Hepatocyte (in vitro differentiated cells): Measurements from ENCODE around the gene BUB1B.
"Not testable (repeated sequence)": the region's sequence is repeated elsewhere in the genome, so short reads cannot be mapped to it uniquely, and the experiment has no call there.

Experiments
- EZH2phosphoT487 ChIP-seq: fragments of 200-600 bp; sonication (generic); IDR thresholded peaks from one replicate; pipeline ENCODE4 v1.6.1; 2018; ENCODE audit warnings: antibody characterized with exemption, mild to moderate bottlenecking, low read depth, moderate library complexity; ENCODE audit not compliant: unreplicated experiment, severe bottlenecking
- TF ChIP-seq, protein P1 (sequence below): fragments of 200-600 bp; sonication (generic); IDR thresholded peaks from 2 replicates; pipeline ENCODE4 v1.5.1; 2016; ENCODE audit warnings: antibody characterized with exemption, mild to moderate bottlenecking; ENCODE audit not compliant: poor library complexity

DNA sequence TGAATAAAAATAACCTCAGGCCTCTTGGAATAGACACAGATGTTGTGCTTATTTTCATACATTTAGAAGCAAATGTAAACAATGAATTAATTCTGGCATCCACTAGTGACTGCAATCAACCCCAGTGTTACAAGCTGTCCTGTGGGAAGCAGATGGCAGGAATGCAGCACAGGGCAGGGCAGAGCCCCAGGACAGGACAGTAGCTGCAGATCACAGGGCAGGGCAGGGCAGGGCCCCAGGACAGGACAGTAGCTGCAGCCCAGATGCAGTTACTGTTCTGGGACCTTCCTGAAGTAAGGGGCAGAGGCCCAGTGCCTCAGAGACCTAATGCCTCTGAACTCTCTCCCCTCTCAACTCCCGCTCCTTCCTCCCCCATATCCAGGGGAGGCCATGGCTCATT lies 37.9 kb upstream of the BUB1B start:
- TF ChIP-seq, protein P1, sequence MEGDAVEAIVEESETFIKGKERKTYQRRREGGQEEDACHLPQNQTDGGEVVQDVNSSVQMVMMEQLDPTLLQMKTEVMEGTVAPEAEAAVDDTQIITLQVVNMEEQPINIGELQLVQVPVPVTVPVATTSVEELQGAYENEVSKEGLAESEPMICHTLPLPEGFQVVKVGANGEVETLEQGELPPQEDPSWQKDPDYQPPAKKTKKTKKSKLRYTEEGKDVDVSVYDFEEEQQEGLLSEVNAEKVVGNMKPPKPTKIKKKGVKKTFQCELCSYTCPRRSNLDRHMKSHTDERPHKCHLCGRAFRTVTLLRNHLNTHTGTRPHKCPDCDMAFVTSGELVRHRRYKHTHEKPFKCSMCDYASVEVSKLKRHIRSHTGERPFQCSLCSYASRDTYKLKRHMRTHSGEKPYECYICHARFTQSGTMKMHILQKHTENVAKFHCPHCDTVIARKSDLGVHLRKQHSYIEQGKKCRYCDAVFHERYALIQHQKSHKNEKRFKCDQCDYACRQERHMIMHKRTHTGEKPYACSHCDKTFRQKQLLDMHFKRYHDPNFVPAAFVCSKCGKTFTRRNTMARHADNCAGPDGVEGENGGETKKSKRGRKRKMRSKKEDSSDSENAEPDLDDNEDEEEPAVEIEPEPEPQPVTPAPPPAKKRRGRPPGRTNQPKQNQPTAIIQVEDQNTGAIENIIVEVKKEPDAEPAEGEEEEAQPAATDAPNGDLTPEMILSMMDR = not testable (repeated sequence)
- TF ChIP-seq EZH2phosphoT487 = not testable (repeated sequence)
